Esophagus muscularis mucosa (tissue), 4 donors: ENCODE data around the gene NTSR1. TPM values are rescaled to one million over a fixed set of nuclear protein-coding genes. Genes with fewer than 3 reads are reported as not detected.

ENCODE experiments used
- DNase-seq: peaks from one replicate; pipeline ENCODE4 v3.0.0-alpha.2; 2017; ENCODE audit errors: extremely low spot score
- H3K27ac ChIP-seq, 4 donors: fragments of 200-600 bp; sonication (generic); replicated peaks in 1 of 4; 1 replicate in 3 of 4; 2 replicates in 1 of 4; pipeline ENCODE4 v1.5.1; 2016 to 2019; ENCODE audit warnings: mild to moderate bottlenecking in 1 of 4
- H3K27me3 ChIP-seq, 4 donors: fragments of 200-600 bp; sonication (generic); one replicate each; pipeline versions ENCODE4 v1.5.1 to v1.6.0; 2016 to 2019
- H3K36me3 ChIP-seq, 4 donors: fragments of 200-600 bp; sonication (generic); one replicate each; pipeline ENCODE4 v1.5.1; 2016 to 2019
- H3K4me1 ChIP-seq, 4 donors: fragments of 200-600 bp; sonication (generic); one replicate each; pipeline ENCODE4 v1.5.1; 2016 to 2019
- H3K4me3 ChIP-seq, 4 donors: fragments of 200-600 bp; sonication (generic); 1 replicate in 2 of 4; 2 replicates in 2 of 4; pipeline ENCODE4 v1.5.1; 2016 to 2019; ENCODE audit warnings: mild to moderate bottlenecking in 4 of 4, moderate library complexity in 1 of 4
- H3K9me3 ChIP-seq, 4 donors: fragments of 200-600 bp; sonication (generic); 1 replicate in 3 of 4; 2 replicates in 1 of 4; pipeline ENCODE4 v1.5.1; 2016 to 2019
- EP300 ChIP-seq: sonication (generic); formaldehyde crosslinking; IDR thresholded peaks from one replicate; pipeline ENCODE4 v1.6.1; 2017; ENCODE audit warnings: antibody characterized with exemption
- POLR2A ChIP-seq: fragments of 450-650 bp; IDR thresholded peaks from one replicate; pipeline ENCODE4 v1.6.1; 2017; ENCODE audit warnings: antibody characterized with exemption, moderate library complexity, mild to moderate bottlenecking, low read depth
- POLR2AphosphoS5 ChIP-seq, 2 donors: sonication (generic); formaldehyde crosslinking; IDR thresholded peaks; one replicate each; pipeline ENCODE4 v1.6.1; 2017; ENCODE audit warnings: antibody characterized with exemption in 2 of 2
- WGBS: methylation state at CpG from one replicate; pipeline ENCODE4 v1.1.5; 2018; 5-methylcytosine and 5-hydroxymethylcytosine counted together
- intact Hi-C: fragments of 100-400 bp; cut with DNase I; formaldehyde crosslinking; loops from one replicate; pipeline ENCODE4 v1.15.1; 2023
- total RNA-seq, 4 donors: library from RNA; depleted of rRNA; stranded (reverse); fragments of >200 nt; gene quantifications; one replicate each; pipeline versions ENCODE4 v1.1.0 to v1.2.1, GENCODE V29; 2016
- TF ChIP-seq, protein P1 (sequence below), 3 experiments: fragments of 200-600 bp in 2 of 3; fragments of 450-650 bp in 1 of 3; sonication (generic) in 2 of 3; IDR thresholded peaks; one replicate each; pipeline ENCODE4 v1.5.1; 2017 to 2019; ENCODE audit warnings: antibody characterized with exemption in 3 of 3, mild to moderate bottlenecking in 2 of 3, moderate library complexity in 1 of 3

Gene NTSR1
- total RNA-seq: 1 to 10 TPM in 1 of 4 donors, under 1 TPM in 3; 0.42 to 1.6 (median 0.80) TPM

DNA sequence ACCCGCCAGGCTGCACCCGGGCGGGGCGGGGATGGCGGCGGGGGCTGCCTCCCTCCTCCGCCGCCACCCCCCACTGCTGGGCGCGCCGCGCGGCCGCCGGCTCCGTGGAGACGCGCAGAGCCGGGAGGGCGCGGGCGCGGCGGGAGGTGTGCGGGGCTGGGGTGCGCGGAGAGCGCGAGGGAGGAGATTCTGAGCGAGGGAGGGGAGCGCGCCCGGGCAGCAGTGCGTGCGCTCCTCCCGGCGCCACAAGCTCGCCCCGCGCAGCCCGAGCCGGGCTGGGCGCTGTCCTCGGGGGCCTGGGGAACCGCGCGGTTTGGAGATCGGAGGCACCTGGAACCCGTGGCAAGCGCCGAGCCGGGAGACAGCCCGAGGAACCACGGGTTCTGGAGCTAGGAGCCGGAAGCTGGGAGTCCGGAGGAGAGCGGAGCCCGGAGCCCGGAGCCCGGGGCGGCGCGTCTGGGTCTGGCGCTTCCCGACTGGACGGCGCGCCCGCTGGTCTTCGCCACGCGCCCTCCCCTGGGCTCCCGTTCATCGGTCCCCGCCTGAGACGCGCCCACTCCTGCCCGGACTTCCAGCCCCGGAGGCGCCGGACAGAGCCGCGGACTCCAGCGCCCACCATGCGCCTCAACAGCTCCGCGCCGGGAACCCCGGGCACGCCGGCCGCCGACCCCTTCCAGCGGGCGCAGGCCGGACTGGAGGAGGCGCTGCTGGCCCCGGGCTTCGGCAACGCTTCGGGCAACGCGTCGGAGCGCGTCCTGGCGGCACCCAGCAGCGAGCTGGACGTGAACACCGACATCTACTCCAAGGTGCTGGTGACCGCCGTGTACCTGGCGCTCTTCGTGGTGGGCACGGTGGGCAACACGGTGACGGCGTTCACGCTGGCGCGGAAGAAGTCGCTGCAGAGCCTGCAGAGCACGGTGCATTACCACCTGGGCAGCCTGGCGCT, at the start of gene NTSR1:
NTSR1 (plus strand) TSS at position 246 of the 946 bp plus-strand sequence; CDS start at position 618, 372 bp downstream.
- no peak for TF ChIP-seq EP300
- no peak for TF ChIP-seq POLR2AphosphoS5 (IDR thresholded peaks at IDR 0.05)
- TF ChIP-seq POLR2A: no peak
- TF ChIP-seq, protein P1, sequence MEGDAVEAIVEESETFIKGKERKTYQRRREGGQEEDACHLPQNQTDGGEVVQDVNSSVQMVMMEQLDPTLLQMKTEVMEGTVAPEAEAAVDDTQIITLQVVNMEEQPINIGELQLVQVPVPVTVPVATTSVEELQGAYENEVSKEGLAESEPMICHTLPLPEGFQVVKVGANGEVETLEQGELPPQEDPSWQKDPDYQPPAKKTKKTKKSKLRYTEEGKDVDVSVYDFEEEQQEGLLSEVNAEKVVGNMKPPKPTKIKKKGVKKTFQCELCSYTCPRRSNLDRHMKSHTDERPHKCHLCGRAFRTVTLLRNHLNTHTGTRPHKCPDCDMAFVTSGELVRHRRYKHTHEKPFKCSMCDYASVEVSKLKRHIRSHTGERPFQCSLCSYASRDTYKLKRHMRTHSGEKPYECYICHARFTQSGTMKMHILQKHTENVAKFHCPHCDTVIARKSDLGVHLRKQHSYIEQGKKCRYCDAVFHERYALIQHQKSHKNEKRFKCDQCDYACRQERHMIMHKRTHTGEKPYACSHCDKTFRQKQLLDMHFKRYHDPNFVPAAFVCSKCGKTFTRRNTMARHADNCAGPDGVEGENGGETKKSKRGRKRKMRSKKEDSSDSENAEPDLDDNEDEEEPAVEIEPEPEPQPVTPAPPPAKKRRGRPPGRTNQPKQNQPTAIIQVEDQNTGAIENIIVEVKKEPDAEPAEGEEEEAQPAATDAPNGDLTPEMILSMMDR (IDR thresholded peaks at IDR 0.05): no peak
- intact Hi-C loops: no loop called here
- DNase-seq: no peak
- Histone ChIP-seq H3K4me1 (peaks cover 19 to 66% (median 52%) of the 10 kb centered on the region in 4 donors), H3K27ac (no peak within 1 kb of the TSS), H3K9me3 (no peaks in the 10 kb centered on the region), H3K36me3 (no peaks in the 10 kb centered on the region), H3K27me3 (peaks cover 2 to 58% (median 34%) of the 10 kb centered on the region in 4 donors), H3K4me3 (peak within 1 kb of the TSS; percentile 12 to 30 (median 22))
- WGBS: no CpG with 5 or more reads among the region's 124 CpGs

DNA sequence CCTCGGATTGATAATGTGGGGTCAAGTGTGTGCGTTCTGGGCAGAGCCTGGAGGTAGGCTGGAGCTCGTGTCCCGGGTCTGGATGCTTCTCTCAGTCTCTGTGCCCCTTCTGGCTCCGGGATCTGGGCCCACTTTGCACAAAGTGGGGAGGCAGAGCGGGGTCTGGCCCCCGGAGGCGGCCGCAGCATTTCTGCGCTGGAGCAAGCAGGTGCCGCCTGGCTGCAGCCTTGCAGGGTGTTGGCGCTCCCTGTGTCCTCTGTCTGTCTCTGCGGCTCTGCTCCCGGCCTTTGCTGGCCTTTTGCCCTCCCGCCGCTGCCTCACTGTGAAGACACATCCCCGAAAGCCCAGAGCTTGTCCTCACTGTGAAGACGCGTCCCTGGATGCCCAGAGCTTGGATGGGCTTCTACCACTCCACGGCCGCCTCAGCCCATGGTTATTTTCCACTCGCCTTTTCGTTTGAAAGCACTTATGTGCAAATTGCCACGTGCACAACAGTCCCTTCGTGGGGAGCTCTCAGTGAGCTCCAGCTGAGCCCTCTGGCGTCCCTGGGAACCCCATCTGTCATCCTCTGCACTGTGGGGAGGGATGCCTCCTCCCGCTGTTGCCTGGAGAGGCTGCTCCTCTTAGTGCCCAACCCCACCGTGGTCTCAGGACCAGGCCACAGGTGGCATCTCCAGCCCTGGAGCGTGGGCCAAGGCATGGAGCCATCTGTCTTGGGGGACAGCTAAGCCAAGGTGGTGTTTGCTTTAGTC, 49.0 kb upstream of the NTSR1 start:
- intact Hi-C loops: loop anchor here (10.0 kb wide), 1 partner anchor 275 kb away; the partner anchor contains the start of gene GID8

DNA sequence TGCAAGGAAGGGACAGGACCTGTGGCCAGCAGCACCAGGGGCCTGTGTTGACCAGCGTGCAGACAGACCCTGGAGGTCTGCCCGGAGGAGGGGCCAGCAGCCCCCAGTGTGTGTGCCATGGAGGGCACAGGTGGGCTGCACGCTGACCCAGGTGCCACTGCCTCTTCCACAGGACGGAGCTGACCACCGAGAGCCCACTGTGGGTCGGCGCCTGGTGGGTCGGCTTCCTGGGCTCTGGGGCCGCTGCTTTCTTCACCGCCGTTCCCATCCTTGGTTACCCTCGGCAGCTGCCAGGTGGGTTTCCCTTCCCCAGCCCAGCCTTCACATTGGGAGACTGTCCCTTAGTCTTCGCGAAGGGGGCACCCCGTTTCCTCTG, 48.4 kb upstream of the NTSR1 start:
- no peak for DNase-seq
- Histone ChIP-seq H3K4me3 (no peak overlapping the region), H3K9me3 (no peaks in the 10 kb centered on the region), H3K27me3 (peaks cover 0 to 15% (median 0%) of the 10 kb centered on the region in 4 donors), H3K36me3 (peaks cover 0 to 90% (median 22%) of the 10 kb centered on the region in 4 donors), H3K4me1 (peaks cover 7 to 29% (median 9%) of the 10 kb centered on the region in 4 donors), H3K27ac (no peak overlapping the region)
- WGBS: 92% methylated on average over 11 of the region's 15 CpGs
- intact Hi-C loops: no loop called here
- TF ChIP-seq POLR2AphosphoS5 (IDR thresholded peaks at IDR 0.05): no peak
- TF ChIP-seq, protein P1 (IDR thresholded peaks at IDR 0.05): no peak
- no peak for TF ChIP-seq EP300
- no peak for TF ChIP-seq POLR2A

More for the DNA sequence above, 49.0 kb upstream of the NTSR1 start:
- H3K4me1 ChIP-seq: peaks cover 3 to 29% (median 9%) of the 10 kb centered on the region in 4 donors
- peaks cover 0 to 10% (median 0%) of the 10 kb centered on the region in 4 donors for H3K27me3 ChIP-seq
- H3K27ac ChIP-seq: no peak overlapping the region
- no peak for DNase-seq
- H3K9me3 ChIP-seq: no peaks in the 10 kb centered on the region
- TF ChIP-seq EP300: no peak
- no peak for TF ChIP-seq POLR2AphosphoS5 (IDR thresholded peaks at IDR 0.05)
- TF ChIP-seq POLR2A: no peak
- TF ChIP-seq, protein P1 (IDR thresholded peaks at IDR 0.05): no peak
- WGBS: 91% methylated on average over 22 of the region's 29 CpGs
- H3K4me3 ChIP-seq: no peak overlapping the region
- peaks cover 0 to 89% (median 22%) of the 10 kb centered on the region in 4 donors for H3K36me3 ChIP-seq

GRCh38 chr20:62660768-62661167, 47.9 kb upstream of the NTSR1 start:
- no peak for TF ChIP-seq POLR2A
- no peak for TF ChIP-seq POLR2AphosphoS5 (IDR thresholded peaks at IDR 0.05)
- no peak for TF ChIP-seq EP300
- TF ChIP-seq, protein P1 (IDR thresholded peaks at IDR 0.05): no peak
- H3K36me3 ChIP-seq: peaks cover 0 to 95% (median 22%) of the 10 kb centered on the region in 4 donors
- peaks cover 3 to 28% (median 7%) of the 10 kb centered on the region in 4 donors for H3K4me1 ChIP-seq
- H3K27ac ChIP-seq: no peak overlapping the region
- H3K27me3 ChIP-seq: peaks cover 0 to 20% (median 0%) of the 10 kb centered on the region in 4 donors
- no peaks in the 10 kb centered on the region for H3K9me3 ChIP-seq
- intact Hi-C loops: no loop called here
- 60% methylated on average over 2 of the region's 18 CpGs for WGBS
- H3K4me3 ChIP-seq: no peak overlapping the region
- DNase-seq: no peak
